GM21786 (cell line): ENCODE data around the gene BPI.
"Not testable (repeated sequence)": the region's sequence is repeated elsewhere in the genome, so short reads cannot be mapped to it uniquely, and the experiment has no call there.

Source experiments
- ATAC-seq: cut with Tn5 transposase; IDR thresholded peaks from one replicate; pipeline ENCODE4 v1.9.1; 2021; ENCODE audit not compliant: unreplicated experiment

Gene BPI

DNA sequence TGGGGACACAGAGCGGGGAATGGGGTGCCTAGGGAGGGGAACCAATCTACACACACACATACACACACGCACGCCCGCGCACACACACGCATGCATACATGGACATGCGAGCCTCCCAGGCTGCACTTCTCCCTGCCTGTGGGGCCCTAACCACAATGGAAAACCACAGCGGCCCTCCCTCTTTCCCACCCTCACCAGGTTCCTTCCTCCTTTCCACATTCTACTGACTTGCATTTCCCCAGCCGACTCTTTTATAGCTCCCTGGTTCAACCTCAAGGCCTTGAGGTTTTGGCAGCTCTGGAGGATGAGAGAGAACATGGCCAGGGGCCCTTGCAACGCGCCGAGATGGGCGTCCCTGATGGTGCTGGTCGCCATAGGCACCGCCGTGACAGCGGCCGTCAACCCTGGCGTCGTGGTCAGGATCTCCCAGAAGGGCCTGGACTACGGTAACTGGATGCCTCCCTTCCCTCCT is at the start of gene BPI:
Gene BPI, plus strand, starts transcription at position 249 of the 472 bp plus-strand sequence. Its CDS starts 68 bp downstream, at position 317.
- no peak for ATAC-seq

DNA sequence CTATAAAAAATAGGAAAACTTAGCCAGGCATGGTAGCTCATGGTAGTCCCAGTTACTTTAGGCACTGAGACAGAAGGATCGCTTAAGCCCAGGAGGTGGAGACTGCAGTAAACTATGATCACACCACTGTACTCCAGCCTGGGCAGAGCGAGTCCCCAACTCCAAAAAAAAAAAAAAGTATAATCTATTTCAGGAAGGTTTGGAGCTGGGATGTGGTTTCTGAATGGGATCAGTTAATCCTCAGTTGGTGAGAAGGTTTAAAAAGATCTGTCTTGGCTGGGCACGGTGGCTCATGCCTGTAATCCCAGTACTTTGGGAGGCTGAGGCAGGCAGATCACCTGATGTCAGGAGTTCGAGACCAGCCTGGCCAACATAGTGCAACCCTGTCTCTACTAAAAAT is 49.3 kb upstream of the BPI start:
- ATAC-seq: not testable (repeated sequence)

DNA sequence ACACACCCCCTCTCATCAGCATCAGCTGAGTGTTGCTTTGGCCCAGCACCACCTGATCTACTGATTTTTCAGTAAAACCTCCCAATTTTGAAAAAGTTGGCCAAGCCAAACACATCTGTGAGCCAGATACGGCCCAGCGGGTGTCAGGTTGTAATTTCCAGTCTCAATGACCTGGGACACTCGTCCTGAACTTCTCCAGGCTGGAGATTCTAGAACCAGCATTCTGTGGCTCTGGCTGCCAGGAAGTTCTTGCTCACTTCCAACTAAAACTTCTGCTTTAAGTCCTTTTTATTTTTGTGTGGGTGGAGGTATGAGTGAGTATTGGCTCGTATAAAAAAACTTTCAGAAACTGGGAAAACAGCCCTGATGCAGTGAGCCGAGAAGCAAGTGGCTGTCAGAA is 48.6 kb upstream of the BPI start:
- no peak for ATAC-seq

DNA sequence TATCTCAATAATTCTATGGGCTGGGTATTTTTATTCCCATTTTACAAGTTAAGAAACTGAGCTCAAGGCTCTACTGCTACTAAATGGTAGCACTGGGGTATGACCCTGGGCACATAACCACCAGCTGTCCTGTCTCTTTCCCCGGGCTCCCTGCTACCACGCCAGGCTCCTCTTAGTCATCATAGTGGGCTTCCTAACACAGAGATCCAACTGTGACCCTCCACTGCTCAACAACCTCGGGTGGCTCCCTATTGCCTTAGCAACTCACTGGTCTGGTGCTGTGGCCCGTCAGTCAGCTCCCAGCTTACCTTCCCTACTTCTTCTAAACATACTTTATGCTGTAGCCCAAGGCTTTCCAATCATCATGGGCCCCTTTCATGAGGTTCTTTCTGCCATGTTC is 47.9 kb upstream of the BPI start:
- no peak for ATAC-seq

DNA sequence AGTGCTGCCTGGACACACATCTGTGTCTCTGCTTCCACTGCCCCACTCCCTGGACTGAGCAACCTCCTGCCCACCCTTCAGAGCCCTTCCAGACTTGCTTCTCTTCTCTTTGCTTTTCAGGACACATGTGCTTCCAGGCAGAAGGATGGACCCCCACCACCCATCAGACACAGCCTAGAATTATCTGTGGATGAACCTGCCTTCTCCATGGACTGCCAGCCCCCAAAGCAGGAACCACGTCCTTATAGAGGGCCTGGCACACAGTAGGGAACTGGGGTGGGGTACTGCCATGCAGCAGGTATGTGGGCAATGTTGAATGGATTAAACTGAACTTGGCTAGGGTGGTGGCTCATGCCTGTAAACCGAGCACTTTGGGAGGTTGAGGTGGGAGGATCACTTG is 47.0 kb upstream of the BPI start:
- no peak for ATAC-seq

DNA sequence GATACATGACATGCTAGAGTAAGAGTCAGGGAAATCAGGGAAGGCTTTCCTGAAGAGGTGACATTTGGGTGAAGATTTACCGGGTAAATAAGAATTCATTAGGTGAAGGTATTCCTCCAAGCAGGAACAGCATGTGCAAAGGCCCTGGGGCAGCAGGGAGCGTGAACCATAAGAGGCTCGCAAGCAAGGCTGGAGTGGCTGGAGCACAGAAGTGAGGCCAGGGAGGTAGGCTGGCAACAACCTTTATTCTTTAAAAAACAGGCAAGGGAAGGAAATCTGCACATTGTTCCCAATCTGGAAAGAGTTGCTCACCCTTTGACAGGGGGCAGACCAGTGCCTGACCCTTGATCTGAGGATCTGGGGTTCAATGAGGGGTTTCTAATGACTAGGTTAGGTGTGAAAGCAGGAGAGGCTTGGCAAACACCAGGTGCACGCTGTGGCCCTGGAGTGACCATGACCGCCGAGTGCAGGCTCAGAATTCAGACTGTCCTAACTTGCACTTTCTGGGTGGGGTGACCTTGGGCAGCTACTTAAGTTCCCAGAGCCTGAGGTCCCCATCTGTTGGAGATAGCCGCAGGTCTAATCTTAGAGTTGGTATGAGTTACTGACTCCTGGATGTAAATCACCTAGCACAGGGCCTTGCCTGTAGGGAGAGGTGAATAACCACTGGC is 45.3 kb upstream of the BPI start:
- no peak for ATAC-seq

DNA sequence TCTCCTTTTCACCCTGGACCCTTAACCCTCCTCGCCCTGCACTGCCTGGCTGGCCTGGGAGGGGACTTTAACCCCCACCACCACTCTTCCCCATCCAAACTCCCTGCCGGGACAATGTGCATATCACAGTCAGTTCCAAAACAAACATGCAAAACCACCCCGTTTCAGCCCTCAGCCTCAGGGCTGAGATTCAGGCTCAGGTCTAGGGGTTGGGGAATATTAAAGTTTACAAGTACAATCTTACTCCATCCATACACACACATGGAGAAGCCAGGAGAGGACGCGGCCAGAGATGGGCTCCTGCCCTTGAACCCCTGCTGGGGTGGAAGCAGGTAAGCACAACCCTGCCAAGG is 44.0 kb upstream of the BPI start:
- no peak for ATAC-seq

DNA sequence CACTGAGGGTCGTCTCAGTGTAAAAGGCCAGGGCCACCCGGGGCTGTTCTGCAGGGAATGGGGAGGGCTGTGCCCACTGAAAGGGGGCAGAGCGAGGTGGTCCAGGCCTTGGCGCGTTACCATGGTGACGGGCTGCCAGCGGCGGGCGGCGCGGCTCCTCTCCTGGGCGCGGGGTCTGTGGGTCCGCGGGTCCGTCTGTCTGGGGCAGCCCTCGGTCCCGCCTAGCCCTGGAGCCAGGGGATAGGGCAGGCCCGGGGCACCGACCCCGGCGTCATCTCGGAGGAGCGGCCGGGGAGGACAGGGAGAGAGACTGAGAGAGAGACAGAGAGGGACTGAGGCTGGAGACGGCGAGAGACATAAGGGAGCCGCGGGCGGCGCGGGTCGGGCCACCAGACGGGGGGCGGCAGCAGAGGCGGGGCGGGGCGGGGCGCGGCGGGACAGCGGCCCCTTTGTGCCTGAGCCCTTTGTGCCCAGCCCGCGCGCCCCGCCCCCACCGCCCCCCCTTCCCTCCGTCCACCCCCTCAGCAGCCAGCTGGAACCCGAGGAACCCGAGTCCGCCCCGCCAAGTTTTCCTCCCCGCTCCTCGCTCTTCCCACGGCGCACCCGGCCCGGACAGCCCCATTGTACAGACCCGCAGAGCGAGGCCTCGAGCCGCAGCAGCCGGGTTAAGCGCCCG is 43.4 kb upstream of the BPI start, which contains the start of gene KIAA1755:
Gene KIAA1755, minus strand, starts transcription at position 358 of the 676 bp plus-strand sequence. Its CDS starts 235 bp downstream, at position 123.
- no peak for ATAC-seq

DNA sequence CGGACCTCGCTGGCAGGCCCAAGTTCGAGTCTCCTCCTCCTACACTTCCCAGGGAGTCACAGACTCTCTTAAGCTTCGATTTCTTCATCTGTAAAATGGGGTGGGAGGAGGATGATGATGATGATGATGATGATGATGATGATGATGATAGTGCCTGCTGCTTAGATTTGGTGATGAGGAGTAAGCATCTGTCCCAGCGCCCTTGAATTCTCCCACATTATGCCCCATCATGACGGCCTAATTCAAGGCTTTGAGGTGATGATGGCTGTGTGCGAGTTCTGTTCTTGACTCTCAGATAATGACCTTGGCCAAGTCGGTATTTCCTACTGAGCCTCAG is 42.9 kb upstream of the BPI start:
- no peak for ATAC-seq

DNA sequence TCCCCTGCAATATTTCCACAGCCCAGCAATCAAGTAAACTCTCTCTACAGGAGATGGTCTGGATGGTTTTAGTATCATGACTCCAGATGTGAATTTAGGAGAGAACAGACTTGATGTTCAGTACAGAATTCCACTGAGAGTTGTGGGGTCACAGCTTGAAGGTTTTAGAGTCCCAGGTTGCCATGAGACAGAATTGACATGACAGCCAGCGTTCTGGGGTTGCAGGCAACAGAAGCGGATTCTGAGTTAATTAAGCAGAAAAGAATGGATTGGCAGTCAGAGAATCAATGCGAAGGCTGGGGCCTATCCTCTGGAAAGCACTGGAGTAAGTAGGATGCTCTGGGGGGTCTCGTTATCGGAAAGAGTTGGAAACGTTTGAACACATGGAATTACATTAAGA is 41.0 kb upstream of the BPI start:
- no peak for ATAC-seq

DNA sequence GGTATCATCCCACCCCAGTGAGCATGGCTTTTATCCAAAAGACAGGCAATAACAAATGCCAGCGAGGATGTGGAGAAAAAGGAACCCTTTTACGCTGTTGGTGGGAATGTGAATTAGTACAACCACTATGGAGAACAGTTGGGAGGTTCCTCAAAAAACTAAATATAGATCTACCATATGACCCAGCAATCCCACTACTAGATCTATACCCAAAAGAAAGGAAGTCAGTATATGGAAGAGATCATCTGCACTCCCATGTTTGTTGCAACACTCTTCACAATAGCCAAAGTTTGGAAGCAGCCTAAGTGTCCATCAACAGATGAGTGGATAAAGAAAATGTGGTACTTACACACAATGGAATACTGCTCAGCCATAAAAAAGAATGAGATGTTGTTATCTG is 37.5 kb upstream of the BPI start:
- no peak for ATAC-seq

DNA sequence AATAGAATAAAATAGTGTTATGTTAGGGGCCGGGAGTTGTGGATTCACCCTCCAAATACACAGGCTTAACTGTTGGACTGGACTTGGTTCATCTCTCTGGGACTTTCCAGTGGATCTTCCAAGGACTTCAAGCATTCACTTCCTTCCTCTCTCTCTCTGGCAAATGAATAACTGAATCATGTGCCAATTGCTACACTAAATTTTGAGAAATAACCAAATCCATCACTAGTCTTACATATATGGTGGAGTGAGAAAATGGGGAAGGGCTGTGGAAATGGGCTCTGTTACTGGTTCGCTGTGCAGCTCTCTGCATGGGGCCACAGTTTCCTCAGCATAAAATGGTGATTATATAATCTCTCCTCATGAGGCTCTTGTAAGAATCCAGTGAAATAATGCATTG is 36.7 kb upstream of the BPI start:
- no peak for ATAC-seq

DNA sequence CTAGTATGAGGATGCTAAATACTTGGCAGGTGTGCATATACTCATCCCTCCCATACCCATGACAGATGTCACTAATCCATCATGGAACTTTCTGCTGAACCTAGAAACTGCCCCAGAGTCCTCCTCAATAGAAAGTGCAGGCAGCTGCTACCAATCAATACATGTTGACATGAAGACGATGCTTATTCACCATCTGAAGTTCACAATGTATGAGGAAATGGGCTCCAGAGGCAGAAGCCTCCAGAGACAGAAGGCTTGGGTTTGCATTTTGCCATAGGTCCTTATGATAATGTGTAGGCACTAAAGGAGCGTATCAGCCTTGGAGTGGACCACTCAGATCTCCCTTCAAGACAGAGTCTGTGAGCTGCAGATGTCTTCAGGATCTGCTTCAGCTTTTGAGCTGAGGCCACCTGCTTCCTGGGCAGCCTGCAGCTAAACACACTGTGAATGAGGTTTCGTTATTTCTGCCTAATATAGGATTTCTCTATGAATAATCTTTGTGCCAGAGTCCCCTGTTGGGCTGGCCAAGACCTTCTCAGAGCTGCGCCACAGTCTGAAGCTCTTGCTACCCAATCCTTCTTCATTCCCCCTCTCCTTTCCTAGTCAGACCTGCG is 35.9 kb upstream of the BPI start:
- ATAC-seq: no peak

DNA sequence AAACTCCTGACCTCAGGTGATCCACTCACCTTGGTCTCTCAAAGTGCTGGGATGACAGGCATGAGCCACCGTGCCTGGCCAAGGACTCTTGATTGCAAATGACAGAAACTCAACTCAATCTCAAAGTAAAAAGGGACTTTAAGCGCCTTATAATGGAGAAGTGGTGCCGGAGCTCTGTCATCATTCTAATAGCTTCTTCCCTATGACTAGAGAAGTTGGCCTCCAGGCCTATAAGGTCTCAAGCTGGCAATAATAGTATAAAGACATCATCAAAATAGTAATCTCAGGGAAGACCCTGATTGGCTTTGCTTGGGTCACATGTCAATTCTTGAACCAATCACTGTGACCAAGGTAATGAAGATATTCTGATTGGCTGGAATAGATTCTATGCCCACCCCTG is 34.9 kb upstream of the BPI start:
- ATAC-seq: no peak

DNA sequence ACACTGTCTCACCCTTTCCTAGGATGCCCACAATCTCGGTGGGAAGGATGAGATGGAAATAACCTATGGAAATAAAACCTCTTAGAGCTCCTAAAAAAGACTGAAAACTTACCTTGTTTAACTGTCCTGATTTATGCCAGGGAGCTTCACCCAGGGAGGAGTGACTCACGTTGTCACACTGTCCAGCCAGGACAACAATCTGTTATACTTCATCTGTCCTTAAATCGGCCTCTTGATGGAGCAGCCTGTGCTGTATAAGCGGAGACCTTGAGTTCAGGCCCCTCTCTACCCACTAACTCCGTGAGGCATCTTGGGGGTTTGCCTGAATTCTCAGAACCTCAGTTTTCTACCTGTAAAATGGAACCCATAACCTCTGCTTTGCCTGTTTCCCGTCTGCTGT is 34.2 kb upstream of the BPI start:
- ATAC-seq: no peak

DNA sequence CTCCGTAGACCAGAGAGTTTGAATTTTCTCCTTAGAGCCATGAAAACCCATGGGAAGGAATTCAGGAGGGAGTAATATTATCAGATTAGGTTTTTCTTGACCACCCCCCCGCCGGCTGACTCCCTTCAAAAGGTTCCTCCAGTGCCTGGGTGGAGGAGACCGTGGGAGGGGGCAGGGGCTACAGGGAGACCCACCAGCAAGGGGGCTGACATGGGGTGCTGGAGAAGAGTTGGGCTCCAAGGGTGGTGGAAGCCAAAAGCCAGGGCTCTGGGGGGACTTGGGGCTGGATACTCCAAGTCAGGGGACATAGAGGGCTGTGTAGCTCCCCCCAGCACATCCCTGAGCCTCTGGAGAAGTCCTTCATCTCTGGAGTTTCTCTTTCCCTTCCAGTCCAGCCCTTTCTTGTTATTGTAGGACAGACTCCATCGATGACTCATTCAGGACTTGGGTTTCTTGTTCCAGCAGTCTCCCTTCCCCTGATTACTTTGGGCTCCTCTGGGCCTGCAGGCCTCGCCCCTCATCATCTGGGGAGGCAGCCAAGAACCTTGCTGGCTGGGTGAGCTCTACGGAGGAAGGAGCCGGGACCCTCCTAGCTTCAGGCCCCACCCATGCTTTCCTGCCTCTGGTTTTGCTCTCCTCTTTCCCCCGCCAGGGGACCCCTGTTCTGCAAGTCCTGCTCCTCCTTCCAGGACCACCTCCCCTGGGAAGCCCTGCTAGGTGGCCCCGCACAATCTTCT is 32.9 kb upstream of the BPI start:
- no peak for ATAC-seq

DNA sequence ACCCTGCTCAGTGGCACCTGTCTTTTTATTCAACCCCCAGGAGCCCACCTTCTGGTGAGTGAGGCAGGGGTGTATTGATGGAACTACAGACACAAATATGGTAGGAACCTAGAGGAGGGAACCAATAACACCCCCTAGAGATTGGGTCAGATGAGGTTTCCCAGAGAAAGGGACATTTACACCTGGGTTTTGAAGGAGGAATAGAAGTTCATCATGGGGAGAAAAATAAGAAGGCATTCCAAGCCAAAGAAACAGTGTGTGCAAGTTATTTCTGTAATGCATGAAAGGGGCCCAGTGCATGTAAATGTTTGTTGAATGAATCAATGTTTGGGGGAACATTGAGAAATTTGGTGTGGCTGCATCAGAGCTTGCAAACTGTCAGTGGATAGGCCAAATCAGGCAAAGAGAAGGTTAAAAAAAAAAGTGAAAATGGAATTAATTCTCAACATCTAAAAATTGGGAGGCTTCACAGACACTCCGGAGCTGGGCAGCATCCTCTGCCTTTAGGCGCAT is 32.3 kb upstream of the BPI start:
- ATAC-seq: no peak

DNA sequence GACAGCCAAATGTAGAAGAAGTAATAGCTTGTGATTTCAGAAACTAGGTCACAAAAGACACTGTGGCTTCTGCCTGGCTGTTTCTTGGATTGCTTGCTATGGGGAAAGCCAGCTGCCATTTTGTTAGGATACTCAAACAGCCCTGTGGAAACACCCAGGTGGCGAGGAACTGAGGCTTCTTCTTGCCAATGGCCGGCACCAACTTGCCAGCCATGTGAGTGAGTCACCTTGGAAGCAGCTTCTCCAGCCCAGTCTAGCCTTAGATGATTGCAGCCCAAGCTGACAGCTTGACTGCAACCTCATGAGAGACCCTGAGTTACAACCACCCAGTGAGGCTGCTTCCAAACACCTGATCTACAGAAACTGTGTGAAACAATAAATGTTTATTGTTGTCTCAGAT is 31.6 kb upstream of the BPI start:
- ATAC-seq: no peak

DNA sequence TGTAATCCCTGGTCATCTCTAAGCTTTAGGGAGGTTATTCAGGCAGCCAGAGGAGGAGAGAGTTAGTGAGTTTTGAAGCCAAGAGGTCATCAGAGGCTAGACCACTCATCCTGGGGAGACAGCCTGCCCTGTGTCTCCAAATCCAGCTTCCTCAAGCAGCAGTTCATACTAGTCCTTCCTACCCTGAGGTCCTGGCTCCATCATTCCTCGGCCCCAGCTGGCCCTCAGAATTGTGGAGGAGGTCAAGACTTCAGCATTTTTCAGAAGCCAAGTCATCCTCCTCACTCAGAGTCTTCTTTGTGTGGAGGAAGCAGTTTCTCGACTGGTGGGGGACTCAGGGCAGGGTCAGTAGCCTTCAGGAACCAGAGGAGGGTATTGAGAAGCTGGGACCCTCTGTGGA is 31.0 kb upstream of the BPI start:
- ATAC-seq: no peak

DNA sequence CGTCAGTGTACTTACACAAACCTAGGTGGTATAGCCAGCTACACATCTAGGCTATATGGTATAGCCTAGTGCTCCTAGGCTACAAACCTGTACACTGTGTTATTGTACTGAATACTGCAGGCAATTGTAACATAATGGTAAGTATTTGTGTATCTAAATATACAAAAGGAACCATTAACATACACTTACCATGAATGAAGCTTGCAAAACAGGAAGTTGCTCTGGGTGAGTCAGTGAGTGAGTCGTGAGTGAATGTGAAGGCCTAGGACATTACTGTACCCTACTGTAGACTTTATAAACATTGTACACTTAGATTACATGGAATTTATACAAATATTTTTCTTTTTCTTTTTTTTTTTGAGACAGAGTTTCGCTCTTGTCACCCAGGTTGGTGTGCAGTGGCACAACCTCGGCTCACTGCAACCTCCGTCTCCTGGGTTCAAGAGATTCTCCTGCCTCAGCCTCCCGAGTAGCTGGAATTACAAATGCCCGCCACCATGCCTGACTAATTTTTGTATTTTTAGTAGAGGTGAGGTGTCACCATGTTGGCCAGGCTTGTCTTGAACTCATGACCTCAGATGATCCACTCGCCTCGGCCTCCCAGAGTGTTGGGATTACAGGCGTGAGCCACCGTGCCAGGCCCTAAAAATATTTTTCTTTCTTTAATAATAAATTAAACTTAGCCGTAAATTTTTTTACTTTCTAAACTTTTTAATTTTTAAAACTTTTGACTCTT is 28.0 kb upstream of the BPI start:
- no peak for ATAC-seq

DNA sequence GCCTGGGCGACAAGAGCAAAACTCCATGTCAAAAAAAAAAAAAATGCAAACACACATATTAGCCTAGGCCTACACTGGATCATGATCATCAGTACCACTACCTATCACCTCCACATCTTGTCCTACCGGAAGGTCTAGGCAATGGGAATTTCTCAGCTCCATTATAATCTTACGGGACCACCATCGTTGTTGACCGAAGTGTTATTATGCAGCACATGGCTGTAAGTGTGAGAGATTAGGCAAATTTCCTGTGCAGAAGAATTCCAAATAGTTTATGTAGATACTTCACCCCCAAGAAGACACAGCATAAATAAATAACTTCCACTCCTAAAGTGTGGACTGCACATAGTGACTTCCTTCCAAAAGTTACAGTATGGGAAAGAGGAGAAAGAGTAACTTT is 26.7 kb upstream of the BPI start:
- no peak for ATAC-seq
